Natural killer cell (primary cell): ENCODE results near the gene CCDC183. TPM values are rescaled to one million over a fixed set of nuclear protein-coding genes. Genes with fewer than 3 reads are reported as not detected.
"Not testable (repeated sequence)": the region's sequence is repeated elsewhere in the genome, so short reads cannot be mapped to it uniquely, and the experiment has no call there.

Experiments
- ATAC-seq, 3 donors: fragments of 150-1000 bp in 2 of 3; fragments of 200-7000 bp in 1 of 3; cut with Tn5 transposase; 1 replicate in 1 of 3; 2 replicates in 2 of 3; pipeline ENCODE4 v1.10.0; 2021; ENCODE audit warnings: mild to moderate bottlenecking in 2 of 3, moderate library complexity in 2 of 3
- DNase-seq, 2 donors: peaks; one replicate each; pipeline versions ENCODE4 v3.0.0 to v3.0.0-alpha.2; 2013 to 2021; ENCODE audit warnings: mixed read lengths in 1 of 2
- H3K27ac ChIP-seq: one replicate; pipeline ENCODE4 v1.5.1; 2013; ENCODE audit warnings: mild to moderate bottlenecking, low read length
- H3K27me3 ChIP-seq: one replicate; pipeline ENCODE4 v1.6.1; 2013; ENCODE audit warnings: low read length; ENCODE audit not compliant: control insufficient read depth, insufficient read depth
- H3K36me3 ChIP-seq: one replicate; pipeline ENCODE4 v1.6.1; 2013; ENCODE audit warnings: low read length; ENCODE audit not compliant: control insufficient read depth, insufficient read depth
- H3K4me1 ChIP-seq: one replicate; pipeline ENCODE4 v1.6.1; 2013; ENCODE audit warnings: low read length; ENCODE audit not compliant: control insufficient read depth, insufficient read depth
- H3K4me3 ChIP-seq: one replicate; pipeline ENCODE4 v1.5.1; 2013; ENCODE audit warnings: low read length
- H3K9me3 ChIP-seq: one replicate; pipeline ENCODE4 v1.6.1; 2013; ENCODE audit warnings: low read length; ENCODE audit not compliant: control insufficient read depth, insufficient read depth
- H3K27ac Mint-ChIP-seq, 2 donors: one replicate each; pipeline ENCODE4 v1.8.0; 2022; ENCODE audit warnings: mild to moderate bottlenecking in 2 of 2, mixed read lengths in 2 of 2, moderate library complexity in 1 of 2
- H3K27me3 Mint-ChIP-seq, 2 donors: one replicate each; pipeline ENCODE4 v1.8.0; 2022; ENCODE audit warnings: low read depth in 2 of 2, mixed read lengths in 2 of 2
- H3K36me3 Mint-ChIP-seq: one replicate; pipeline ENCODE4 v1.8.0; 2022; ENCODE audit warnings: mixed read lengths
- H3K4me1 Mint-ChIP-seq, 2 donors: one replicate each; pipeline ENCODE4 v1.8.0; 2022; ENCODE audit warnings: mixed read lengths in 2 of 2
- H3K4me3 Mint-ChIP-seq: one replicate; pipeline ENCODE4 v1.8.0; 2022; ENCODE audit warnings: mild to moderate bottlenecking, moderate library complexity, mixed read lengths
- H3K9me3 Mint-ChIP-seq, 2 donors: one replicate each; pipeline ENCODE4 v1.8.0; 2022; ENCODE audit warnings: mixed read lengths in 2 of 2
- WGBS: methylation state at CpG from one replicate; pipeline ENCODE4 v1.1.7; 2013; ENCODE audit warnings: missing lambda C conversion rate; ENCODE audit not compliant: insufficient coverage; 5-methylcytosine and 5-hydroxymethylcytosine counted together
- intact Hi-C: fragments of 100-400 bp; cut with micrococcal nuclease; formaldehyde crosslinking; loops from one replicate; pipeline ENCODE4 v1.14.2; 2022
- total RNA-seq, 4 donors: library from RNA; stranded (reverse); fragments of 120-200 nt in 1 of 4; gene quantifications; one replicate each; pipeline versions ENCODE4 v1.2.3 to v1.2.4, GENCODE V29; 2013 to 2022
- TF ChIP-seq, protein P1 (sequence below): fragments of 200-600 bp; IDR thresholded peaks from one replicate; pipeline ENCODE4 v1.8.0; 2022; ENCODE audit warnings: antibody characterized with exemption

CCDC183 gene
- total RNA-seq, 3 donors from 2014 or later (not counting 1 experiment from before 2014, with no cell fraction given), result 0.56 to 0.75 (median 0.65) TPM

DNA sequence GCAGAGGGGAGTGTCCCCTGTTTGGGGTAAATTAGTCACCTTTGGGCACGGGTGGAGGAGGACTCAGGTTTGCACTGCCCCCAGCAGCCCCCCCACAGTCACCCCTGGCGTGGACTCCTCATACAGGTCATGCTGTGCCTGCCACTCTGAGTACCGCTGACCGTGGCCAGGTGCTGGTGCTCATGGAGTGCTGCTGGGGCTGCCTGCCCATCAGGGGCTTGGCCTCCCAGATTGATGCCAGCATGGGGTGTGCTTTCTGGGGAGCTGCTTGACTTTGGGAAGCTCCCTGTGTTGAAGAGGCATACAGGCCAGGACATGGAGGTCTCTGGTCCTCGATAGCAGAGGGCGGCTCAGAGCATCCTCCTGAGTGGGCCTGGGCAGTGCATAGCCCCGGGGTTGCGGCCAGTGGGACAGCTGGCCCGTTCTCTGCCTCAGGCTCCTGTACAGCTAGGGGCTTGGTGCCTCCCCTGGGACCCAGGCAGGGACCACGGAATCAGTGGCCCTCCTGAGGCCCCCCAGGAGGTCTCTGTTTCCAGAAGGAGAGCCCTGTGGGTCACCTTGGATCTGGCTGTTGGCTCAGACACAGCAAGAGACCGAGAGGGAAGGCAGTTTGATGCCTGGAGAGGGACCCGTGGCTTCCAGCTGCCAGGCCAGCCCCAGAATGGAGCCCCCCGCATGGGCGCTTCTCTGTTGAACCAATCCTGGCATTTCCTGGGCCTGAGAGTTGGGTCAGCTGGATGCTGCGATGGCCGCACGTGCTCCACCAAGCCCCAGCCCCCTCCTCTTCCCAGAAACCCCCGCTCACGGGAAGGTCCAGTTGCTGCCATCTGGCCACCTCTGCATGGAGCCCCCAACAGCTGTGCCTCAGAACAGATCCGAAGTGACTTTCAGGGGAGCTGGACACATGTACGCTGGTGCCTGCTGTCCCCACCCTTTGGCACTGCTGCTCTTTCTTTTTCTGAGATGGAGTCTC is 40.1 kb downstream of the CCDC183 start:
- no peak overlapping the region for H3K4me3 Mint-ChIP-seq
- no peaks in the 10 kb centered on the region for H3K27me3 Mint-ChIP-seq
- H3K9me3 ChIP-seq, result no peaks in the 10 kb centered on the region
- no peaks in the 10 kb centered on the region for H3K36me3 Mint-ChIP-seq
- TF ChIP-seq, protein P1, sequence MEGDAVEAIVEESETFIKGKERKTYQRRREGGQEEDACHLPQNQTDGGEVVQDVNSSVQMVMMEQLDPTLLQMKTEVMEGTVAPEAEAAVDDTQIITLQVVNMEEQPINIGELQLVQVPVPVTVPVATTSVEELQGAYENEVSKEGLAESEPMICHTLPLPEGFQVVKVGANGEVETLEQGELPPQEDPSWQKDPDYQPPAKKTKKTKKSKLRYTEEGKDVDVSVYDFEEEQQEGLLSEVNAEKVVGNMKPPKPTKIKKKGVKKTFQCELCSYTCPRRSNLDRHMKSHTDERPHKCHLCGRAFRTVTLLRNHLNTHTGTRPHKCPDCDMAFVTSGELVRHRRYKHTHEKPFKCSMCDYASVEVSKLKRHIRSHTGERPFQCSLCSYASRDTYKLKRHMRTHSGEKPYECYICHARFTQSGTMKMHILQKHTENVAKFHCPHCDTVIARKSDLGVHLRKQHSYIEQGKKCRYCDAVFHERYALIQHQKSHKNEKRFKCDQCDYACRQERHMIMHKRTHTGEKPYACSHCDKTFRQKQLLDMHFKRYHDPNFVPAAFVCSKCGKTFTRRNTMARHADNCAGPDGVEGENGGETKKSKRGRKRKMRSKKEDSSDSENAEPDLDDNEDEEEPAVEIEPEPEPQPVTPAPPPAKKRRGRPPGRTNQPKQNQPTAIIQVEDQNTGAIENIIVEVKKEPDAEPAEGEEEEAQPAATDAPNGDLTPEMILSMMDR, result no peak
- no peak overlapping the region for H3K27ac Mint-ChIP-seq
- no peaks in the 10 kb centered on the region for H3K9me3 Mint-ChIP-seq
- H3K27me3 ChIP-seq, result no peaks in the 10 kb centered on the region
- peaks cover 21% of the 10 kb centered on the region for H3K36me3 ChIP-seq
- intact Hi-C loops, result no loop called here
- peaks cover 0 to 6% of the 10 kb centered on the region in 2 donors for H3K4me1 Mint-ChIP-seq
- 94% methylated on average over 21 of the region's 21 CpGs for WGBS
- peaks cover 1% of the 10 kb centered on the region for H3K4me1 ChIP-seq
- DNase-seq (no peak), ATAC-seq (no peak)
- H3K27ac ChIP-seq, result no peak overlapping the region
- no peak overlapping the region for H3K4me3 ChIP-seq

DNA sequence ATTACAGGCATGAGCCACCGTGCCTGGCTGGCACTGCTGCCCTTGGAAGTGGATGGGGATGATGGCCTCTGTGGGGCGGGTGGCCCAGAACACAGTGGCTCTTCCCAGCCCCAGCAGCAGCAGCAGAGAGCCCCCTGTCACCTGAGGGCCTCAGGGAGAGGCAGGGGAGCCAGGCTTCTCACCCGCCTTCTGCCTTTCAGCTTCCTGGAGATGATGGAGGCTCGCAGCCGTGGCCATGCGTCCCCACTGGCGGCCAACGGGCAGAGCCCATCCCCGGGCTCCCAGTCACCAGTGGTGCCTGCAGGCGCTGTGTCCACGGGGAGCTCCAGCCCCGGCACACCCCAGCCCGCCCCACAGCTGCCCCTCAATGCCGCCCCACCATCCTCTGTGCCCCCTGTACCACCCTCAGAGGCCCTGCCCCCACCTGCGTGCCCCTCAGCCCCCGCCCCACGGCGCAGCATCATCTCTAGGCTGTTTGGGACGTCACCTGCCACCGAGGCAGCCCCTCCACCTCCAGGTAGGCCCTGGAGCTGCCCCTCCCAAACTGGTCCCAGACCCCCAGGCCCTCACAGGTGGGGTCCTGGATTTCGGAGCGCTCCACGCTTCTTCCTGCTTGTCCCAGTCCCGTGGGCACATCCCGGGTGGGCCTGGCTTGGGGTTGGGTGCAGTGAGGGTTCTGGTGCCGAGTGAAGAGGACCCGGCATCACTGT is 41.2 kb downstream of the CCDC183 start:
- no peak overlapping the region for H3K27ac Mint-ChIP-seq
- no peak overlapping the region for H3K4me3 Mint-ChIP-seq
- 93% methylated on average over 27 of the region's 27 CpGs for WGBS
- no peaks in the 10 kb centered on the region for H3K27me3 Mint-ChIP-seq
- H3K27ac ChIP-seq, result no peak overlapping the region
- H3K4me1 Mint-ChIP-seq, result peaks cover 2 to 9% of the 10 kb centered on the region in 2 donors
- H3K9me3 Mint-ChIP-seq, result no peaks in the 10 kb centered on the region
- no peak overlapping the region for H3K4me3 ChIP-seq
- TF ChIP-seq, protein P1, result no peak
- no peaks in the 10 kb centered on the region for H3K36me3 Mint-ChIP-seq
- no peak for ATAC-seq
- no peaks in the 10 kb centered on the region for H3K27me3 ChIP-seq
- intact Hi-C loops, result no loop called here
- H3K9me3 ChIP-seq, result no peaks in the 10 kb centered on the region
- no peak for DNase-seq
- peaks cover 11% of the 10 kb centered on the region for H3K36me3 ChIP-seq
- H3K4me1 ChIP-seq, result peaks cover 12% of the 10 kb centered on the region

DNA sequence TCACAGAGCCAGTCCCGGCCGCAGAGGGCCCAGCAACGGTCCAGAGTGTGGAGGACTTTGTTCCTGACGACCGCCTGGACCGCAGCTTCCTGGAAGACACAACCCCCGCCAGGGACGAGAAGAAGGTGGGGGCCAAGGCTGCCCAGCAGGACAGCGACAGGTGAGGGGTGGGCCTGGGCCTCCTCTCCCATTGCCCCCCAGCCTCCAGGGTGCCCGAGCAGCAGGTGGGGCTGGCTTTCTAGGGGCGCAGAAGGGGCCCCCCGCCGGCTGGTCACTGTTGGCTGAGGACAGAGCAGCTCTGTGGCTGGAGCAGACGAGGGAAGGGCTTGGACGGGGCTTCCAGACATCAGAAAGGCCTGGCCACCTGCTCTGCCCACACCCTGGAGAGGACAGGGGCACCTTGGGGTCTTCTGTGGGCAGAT is 41.7 kb downstream of the CCDC183 start:
- H3K27me3 Mint-ChIP-seq, intact Hi-C loops, H3K27me3 ChIP-seq, ATAC-seq, H3K27ac Mint-ChIP-seq, DNase-seq, H3K9me3 Mint-ChIP-seq, H3K4me3 Mint-ChIP-seq, H3K36me3 Mint-ChIP-seq, H3K4me3 ChIP-seq, H3K9me3 ChIP-seq, H3K27ac ChIP-seq: not testable (repeated sequence)
- H3K4me1 Mint-ChIP-seq, result peaks cover 4 to 12% of the 10 kb centered on the region in 2 donors
- peaks cover 11% of the 10 kb centered on the region for H3K36me3 ChIP-seq
- 96% methylated on average over 15 of the region's 15 CpGs for WGBS
- peaks cover 12% of the 10 kb centered on the region for H3K4me1 ChIP-seq
